Hypothalamus (tissue), 51 donors: ENCODE data around the gene REPIN1.

Source experiments
- DNase-seq, 51 donors: peaks; one replicate each; lab custom pipeline; 2025; lab: John Stamatoyannopoulos, UW

The REPIN1 gene

DNA sequence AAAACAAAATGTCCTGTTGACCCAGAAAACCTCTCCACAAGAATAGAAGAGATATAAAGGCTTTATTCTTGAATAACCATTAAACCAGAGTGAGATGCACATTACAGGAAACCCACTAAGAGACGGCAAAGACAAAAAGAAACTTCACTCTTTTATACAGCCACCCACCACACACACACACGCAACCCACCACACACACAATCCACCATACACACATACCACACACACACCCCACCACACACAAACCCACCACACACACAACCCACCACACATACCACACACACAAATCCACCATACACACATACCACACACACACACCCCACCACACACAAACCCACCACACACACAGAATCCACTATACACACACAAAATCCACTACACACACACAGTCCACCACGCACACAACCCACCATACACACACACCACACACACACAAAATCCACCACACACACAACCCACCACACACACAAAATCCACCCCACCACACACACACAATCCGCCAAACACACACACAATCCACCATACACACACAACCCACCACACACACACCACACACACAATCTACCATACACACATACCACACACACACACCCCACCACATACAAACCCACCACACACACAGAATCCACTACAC is 9.5 kb upstream of the REPIN1 start:
- no peak for DNase-seq

DNA sequence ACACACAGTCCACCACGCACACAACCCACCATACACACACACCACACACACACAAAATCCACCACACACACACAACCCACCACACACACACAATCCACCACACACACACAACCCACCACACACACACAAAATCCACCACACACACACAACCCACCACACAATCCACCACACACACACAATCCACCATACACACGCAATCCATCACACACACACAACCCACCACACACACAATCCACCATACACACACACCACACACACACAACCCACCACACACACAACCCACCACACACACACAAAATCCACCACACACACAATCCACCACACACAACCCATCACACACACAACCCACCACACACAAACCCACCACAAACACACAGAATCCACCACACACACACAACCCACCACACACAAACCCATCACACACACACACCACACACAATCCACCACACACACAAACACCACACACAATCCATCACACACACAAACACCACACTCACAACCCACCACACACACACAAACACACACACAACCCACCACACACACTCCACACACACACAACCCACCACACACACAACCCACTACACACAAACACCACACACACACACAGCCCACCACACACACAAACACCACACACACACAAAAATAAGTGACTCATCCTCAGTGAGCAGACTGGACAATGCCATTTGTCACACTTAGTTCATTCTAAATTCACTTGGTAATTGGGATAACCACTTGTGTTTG is 8.8 kb upstream of the REPIN1 start:
- DNase-seq, result no peak

DNA sequence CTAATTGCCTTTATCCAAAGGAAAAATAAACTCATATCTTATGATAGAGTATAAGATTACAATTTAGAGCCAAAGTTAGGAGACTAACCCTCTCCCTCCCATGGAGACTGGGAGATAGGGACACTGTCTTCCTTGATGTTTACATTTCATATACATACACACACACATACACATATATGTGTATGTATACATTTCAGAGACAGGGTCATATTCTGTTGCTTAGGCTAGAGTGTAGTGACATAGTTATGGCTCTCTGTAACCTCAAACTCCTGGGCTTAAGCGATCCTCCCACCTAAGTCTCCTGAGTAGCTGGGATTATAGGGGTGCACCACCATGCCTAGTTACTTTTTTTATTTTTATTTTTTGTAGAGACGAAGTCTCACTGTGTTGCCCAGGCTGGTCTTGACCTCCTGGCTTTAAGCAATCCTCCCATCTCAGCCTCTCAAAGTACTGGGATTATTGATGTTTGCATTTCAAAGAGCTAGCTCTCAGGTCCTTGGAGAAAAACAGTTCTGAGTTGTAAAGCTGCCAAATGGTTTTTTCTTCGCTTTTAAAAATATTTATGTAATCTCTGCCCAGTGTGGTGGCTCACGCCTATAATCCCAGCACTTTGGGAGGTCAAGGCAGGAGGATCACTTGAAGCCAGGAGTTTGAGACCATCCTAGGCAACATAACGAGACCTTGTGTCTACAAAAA is 8.1 kb upstream of the REPIN1 start:
- no peak for DNase-seq

DNA sequence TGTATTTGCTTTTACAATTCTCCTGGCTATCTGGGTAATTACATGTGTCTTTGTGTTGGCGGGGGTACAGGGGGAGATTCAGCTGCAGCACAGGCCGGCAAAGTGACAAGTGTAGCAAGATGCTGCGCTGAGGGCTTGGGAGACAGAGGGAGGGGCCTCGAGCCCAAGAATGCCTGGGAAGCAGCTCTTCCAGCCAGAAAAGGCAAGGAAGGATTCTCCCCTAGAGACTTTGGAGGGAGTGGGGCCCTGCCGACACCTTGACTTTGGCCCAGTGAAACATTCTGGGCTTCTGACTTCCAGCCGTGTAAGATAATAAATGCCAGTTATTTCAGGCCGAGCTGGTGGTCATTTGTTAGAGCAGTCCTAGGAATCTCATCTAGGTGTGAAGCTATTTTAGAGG is 7.2 kb upstream of the REPIN1 start:
- no peak for DNase-seq

DNA sequence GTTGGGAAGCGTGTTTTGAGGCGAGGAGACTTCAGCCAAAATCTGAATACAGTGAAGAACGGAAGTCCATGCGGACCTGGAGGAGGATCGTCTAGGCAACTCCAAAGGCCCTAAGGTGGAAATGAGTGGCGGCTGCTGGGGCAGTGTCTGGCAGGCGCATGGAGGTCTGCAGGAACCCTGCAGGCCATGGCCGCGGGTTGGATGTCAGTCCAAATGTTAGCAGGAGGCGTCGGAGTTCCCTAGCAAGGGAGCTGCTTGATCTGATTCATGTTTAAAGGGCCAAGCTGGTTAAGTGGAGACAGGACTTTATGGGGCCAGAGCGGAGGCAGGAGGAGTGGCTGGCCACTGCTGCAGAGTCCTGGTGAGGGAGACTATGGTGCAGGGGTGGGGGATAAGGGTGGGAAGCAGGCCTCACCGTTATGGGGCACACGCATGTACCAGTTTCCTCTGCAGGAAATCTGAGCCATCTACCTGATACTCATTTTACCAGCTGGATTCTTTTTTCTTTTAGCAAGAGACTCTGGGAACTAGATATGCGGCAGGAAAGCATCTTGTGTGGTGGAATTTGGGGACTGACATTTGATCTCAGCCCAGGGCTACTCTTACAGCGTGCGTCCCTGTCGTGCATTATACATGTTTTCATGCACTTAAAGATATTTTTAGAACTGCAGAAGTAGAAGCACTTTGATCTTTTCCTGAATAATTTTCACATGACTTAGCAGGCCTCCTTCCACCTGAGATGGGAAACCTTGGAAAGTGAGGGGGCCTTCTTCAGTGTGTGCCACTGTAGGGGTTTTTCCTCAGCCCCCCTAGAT is 6.6 kb upstream of the REPIN1 start:
- no peak for DNase-seq

DNA sequence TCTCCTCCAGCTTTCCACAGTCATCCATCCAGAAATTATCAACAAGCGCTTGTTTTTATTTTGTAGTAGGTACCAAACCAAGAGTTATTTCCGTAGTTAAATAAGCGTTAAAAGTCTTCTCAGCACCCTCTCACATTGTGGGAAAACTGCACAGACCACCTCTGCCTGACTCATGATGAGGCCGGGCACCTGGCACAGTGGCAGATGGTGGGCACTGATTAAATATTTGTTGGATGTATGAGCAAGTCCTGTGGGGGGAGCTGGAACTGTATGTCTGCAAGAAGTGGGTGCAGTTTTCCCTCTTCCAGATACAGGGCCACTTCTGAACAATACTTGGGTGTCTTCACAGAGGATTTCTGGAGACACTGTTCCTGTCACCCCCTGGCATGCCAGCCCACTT is 5.3 kb upstream of the REPIN1 start:
- DNase-seq, result no peak

DNA sequence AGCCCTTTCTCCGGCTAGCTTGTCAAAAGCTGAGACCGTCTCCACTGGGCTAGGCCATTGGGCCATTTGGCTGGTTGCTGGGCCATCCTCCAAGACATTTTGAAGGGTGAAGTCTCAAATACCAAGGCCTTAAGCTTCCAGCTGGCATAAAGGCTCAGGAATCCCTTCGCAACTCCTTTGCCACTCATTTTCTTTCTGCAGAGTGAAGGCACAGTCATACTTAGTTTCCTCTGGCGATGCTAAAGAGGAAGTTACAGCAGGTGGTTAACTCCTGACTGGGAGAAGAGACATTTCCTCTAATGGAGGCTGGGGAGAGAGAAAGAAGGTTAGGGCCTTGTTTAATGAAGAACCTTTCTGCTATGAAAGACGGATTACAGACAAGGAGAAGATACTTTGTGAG is 4.8 kb upstream of the REPIN1 start:
- DNase-seq, result no peak

DNA sequence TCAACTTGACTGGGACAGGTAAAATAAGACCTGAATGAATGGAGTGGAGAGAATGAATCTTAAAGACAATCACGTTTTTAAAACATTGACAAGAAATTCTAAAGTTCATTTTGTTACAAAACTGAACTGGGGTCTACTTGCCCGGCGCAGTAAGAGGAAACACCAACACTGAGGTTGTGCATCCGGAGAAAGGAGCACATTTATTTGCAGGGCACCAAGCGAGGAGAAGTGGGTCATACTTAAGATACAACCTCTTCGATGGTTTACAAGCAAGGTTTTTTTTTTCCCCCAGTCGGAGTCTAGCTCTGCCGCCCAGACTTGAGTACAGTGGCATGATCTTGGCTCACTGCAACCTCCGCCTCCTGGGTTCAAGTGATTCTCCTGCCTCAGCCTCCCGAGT is 3.4 kb upstream of the REPIN1 start:
- no peak for DNase-seq

DNA sequence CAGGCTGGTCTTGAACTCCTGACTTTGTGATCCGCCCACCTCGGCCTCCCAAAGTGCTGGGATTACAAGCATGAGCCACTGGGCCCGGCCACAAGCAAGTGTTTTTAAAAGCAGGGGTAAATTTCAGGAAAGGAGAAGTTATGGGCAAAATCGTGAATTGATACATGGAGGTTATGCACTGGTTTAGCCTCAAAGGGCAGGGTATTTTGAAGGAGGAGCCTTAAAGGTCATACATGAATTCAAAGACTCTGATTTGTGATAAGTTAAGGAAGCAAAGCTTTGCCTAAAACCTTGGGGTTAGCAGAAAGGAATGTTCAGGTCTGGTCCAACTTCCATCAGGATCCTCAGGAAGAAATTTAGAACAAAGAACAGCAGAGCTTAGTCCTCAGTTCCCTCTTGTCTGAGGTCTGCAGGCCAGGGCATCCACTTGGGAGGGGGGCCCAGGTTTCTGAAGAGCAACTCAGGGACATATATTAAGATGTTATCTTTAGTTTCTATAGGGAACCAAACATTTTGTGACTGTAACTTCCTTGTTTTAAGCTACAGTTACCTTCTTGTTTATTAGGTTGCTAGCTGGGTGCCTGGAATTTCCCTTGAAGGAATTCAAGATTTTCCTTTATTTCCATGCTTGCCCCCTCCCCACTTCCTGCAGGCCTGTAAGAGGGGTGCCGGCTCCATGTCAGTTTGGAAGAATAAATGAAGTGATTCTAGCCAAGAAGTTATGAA is 2.8 kb upstream of the REPIN1 start:
- DNase-seq, result no peak

DNA sequence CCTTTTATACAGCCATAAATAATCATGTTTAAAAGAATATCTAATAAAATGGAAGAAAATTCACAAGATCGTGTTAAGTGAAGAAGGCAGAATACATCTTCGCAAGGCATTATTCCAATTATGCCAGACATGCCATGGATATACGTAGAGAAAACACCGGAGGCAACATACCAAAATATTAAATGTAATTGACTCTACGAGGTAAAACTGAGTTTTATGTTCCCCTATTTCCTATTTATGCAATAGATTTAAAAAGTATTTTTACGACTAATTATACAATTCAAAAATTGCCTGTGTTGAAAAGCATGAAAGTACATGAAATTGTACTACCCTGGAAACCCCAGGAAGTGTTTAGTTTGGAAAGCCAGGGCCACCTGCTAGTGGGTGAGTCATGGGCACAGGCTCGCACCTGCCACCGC is 936 bp upstream of the REPIN1 start:
- no peak for DNase-seq

DNA sequence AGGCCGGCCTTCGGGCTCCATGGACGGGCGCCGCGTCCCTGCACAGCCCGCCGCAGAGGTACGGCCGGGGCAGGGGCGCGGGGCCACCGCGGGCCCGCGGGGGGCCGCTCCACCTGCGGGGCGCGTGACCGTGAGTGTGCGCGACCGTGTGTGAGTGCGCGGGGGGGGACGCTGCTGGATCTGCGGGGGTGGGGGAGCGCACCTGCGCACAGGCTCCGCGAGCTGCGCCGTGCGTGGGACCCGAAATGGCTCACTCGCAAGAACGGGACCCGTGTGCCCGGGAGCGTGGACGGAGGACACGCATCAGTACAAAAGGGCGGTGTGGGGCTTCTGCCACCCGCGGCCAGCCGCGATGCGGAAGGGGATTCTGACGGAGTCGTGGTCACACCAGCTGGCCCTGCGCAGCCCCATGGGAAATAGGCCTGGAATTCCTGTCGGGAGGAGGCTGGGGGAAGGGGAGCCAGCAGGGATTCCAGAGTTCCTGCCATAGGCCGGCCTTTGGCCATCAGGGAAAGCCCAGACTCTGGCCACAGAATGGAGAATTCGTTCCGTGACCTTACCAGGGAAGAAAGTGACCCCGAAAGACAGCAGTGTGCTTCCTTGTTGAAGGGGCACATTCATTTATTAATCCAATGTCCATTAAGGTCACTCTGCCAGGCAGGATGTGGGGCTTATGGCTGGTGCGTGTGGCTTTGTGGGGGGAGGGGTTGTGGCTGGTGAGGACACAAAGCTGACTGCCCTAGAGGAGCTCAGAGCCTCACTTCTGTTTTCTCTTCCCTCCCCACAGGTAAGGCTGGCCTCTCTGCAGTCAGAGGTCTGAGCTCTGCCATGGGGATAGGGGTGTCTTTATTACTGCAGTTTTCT is 494 bp downstream of the REPIN1 start:
- DNase-seq, result peak in 30 of 51 donors; percentile 30 to 92 (median 72)

DNA sequence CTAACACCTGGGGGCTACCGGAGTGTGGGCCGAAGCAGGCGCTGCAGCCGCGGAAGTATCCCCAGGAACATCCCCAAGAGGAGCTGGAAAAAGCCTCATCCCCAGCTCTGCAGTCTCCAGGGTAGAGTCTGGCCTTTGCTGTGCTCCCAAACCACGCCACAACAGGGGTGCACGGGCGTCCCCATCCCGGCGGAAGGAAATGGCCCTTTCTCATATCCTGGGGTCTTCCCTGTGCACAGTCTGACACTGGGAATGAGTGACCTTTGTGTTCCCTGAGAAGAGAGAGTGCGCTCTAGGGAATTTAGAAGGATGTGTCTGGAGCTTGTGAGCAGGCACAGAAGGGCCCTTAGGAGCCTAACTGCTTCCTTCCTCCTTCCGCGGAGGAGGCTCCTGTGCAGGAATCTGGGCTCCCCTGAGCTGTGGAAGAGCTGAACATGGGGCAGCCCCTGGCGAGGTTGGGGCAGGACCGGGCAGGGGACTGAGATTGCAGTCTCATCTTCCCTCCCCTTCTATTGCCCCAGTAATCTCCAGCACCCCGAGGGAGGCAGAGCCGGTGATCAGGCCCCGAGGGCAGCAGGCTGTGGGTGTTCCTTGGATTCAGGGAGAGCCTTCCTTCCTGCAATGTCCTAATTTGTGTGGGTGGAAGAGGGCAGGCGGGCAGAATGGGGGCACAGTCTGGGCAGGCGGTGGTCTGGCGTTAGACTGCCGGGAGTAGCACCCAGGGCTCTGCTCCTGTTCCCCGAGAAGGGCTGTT is 1.3 kb downstream of the REPIN1 start:
- DNase-seq, result no peak

DNA sequence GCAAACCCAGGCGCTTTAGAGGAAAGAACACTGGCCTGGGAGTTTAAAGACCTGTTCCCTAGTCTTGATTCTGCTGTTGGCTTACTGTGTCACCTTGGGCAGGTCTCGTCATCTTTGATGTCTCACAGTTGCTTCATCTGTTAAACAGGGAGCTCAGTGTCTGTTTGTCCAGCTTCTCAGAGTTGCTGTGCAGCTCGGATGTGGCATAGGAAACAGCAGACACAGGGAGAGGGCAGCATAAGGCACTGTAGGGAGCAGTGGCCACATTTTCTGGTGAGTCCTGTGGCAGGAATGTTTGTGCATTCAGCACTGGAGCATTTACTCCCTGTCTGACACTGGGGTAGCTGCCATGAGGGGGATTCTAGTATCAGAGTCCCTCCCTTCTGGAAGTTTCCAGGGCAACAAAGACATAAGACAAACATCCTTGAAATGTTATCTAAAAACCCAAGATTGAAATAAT is 2.0 kb downstream of the REPIN1 start:
- DNase-seq, result no peak

DNA sequence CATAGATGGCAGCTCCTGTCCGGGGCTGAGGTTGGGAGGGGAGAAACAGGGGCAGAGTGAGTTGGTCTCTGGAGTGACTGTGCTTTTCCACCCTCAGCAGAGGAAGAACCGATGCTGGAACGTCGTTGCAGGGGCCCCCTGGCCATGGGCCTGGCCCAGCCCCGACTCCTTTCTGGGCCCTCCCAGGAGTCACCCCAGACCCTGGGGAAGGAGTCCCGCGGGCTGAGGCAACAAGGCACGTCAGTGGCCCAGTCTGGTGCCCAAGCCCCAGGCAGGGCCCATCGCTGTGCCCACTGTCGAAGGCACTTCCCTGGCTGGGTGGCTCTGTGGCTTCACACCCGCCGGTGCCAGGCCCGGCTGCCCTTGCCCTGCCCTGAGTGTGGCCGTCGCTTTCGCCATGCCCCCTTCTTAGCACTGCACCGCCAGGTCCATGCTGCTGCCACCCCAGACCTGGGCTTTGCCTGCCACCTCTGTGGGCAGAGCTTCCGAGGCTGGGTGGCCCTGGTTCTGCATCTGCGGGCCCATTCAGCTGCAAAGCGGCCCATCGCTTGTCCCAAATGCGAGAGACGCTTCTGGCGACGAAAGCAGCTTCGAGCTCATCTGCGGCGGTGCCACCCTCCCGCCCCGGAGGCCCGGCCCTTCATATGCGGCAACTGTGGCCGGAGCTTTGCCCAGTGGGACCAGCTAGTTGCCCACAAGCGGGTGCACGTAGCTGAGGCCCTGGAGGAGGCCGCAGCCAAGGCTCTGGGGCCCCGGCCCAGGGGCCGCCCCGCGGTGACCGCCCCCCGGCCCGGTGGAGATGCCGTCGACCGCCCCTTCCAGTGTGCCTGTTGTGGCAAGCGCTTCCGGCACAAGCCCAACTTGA is 2.7 kb downstream of the REPIN1 start:
- DNase-seq, result no peak

DNA sequence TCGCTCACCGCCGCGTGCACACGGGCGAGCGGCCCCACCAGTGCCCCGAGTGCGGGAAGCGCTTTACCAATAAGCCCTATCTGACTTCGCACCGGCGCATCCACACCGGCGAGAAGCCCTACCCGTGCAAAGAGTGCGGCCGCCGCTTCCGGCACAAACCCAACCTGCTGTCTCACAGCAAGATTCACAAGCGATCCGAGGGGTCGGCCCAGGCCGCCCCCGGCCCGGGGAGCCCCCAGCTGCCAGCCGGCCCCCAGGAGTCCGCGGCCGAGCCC is 3.3 kb downstream of the REPIN1 start:
- DNase-seq, result no peak

DNA sequence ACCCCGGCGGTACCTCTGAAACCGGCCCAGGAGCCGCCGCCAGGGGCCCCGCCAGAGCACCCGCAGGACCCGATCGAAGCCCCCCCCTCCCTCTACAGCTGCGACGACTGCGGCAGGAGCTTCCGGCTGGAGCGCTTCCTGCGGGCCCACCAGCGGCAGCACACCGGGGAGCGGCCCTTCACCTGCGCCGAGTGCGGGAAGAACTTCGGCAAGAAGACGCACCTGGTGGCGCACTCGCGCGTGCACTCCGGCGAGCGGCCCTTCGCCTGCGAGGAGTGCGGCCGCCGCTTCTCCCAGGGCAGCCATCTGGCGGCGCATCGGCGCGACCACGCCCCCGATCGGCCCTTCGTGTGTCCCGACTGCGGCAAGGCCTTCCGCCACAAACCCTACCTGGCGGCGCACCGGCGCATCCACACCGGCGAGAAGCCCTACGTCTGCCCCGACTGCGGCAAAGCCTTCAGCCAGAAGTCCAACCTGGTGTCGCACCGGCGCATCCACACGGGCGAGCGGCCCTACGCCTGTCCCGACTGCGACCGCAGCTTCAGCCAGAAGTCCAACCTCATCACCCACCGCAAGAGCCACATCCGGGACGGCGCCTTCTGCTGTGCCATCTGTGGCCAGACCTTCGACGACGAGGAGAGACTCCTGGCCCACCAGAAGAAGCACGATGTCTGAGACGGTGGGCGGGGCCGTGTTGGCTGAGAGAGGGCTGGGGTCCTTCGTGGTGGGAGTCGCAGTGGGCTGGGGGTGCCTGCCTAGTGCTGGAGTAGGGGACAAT is 3.8 kb downstream of the REPIN1 start:
- no peak for DNase-seq
